Embryonic facial prominence (tissue), 1 donor: ENCODE measurements around the gene DSCAML1.

Source experiments
- DNase-seq: peaks from one replicate; pipeline ENCODE4 v3.0.0-alpha.2; 2016; ENCODE audit errors: extremely low spot score

The DSCAML1 gene

DNA sequence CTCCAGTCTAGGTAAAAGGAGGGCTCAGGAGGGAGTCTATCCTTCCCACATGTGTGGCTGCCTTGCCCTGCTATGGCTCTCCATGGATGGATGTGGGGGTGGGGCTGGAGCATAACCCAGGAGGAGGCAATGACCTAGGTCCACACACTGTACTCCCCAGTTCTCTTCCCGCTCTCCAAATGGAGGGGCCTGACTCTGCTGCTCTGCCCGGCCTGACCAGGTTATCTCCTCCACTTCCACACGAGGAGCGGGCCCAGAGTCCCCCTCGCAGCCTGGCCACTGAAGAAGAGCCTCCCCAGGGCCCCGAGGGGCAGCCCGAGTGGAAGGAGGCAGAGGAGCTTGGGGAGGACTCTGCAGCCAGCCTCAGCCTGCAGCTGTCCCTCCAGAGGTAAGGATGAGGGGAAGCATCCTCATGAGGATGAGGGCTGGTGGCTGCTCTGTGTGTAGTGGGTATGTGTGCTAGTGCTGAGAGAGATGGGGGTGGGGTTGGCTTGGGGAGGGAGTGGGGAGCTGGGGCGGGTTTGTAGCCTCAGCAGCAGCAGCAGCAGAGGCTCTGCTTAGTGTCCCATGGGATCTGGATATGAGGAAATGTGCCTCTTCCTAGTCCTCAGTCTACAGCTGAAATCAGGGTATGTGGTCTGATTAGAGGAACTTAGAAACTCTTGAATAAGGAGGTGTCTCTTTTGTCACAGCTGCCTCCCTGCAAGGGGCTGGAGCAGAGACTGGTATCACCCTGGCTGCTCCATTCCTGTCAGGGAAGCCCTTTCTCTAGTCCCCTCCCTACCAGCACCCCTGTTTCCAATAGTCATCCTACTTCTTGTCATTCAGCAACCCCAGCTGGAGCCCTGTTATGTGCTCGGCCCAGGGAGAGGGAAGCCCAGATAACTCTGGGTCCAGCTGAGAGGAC, 415.3 kb downstream of the DSCAML1 start:
- no peak for DNase-seq

GRCh38 chr11:117380676-117381075, 416.3 kb downstream of the DSCAML1 start:
- no peak for DNase-seq

DNA sequence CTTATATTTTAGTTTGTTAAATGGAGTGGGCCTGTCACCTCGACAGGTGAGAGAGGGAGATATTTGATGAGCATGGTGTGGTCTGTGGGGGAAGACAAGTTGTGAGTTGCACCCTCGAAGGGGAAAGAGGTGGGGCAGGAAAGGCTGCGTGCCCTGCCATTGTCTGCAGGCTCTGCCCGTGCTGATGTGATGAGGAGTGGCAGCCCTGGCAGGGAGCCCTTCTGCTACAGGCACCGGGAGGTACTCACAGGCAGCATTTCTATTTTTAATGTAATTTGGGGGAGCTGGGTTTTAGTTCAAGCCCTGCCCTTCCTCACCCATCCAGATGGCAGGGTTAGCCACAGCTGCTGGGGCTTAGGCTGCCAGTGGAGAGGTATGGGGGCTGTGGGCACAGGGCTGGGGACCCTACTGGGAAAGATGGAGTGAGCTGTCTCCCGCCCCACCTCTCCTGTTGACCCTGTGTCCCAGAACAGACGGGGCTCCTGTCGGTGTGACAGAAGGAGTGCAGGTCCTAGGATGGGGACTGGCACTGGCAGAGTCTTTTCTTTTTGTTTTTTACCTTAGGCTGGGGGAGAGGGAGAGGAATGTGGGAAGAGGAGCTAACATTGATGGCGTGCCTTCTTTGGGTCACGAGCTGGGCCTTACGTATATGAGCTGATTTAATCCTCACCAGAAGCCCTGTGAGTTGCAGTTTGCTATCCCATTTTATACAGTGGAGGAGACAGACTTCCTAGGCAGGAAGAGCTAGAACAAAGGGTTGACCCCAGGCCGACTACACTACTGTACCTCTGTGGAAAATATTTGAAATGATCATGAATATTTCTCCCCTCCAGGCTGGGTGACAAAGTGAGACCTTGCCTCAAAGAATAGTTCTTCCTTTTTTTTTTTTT, 417.8 kb downstream of the DSCAML1 start:
- no peak for DNase-seq
